IPS DF 6.9 (cell line): ENCODE data around the gene PLEKHO2.

ENCODE experiments used
- DNase-seq: peaks from one replicate; pipeline ENCODE4 v3.0.0-alpha.2; 2013; ENCODE audit warnings: low read depth, low spot score
- H3K27ac ChIP-seq: one replicate; pipeline ENCODE4 v1.5.1; 2013; ENCODE audit warnings: low read length, control low read depth
- H3K27me3 ChIP-seq: 2 replicates; pipeline ENCODE4 v1.6.1; 2013; ENCODE audit warnings: mild to moderate bottlenecking, low read length; ENCODE audit not compliant: control insufficient read depth, insufficient read depth
- H3K36me3 ChIP-seq: 2 replicates; pipeline ENCODE4 v1.6.1; 2013; ENCODE audit warnings: low read length; ENCODE audit not compliant: control insufficient read depth, insufficient read depth
- H3K4me1 ChIP-seq: 2 replicates; pipeline ENCODE4 v1.6.1; 2013; ENCODE audit warnings: low read length; ENCODE audit not compliant: control insufficient read depth, insufficient read depth
- H3K4me3 ChIP-seq: 2 replicates; pipeline ENCODE4 v1.5.1; 2013; ENCODE audit warnings: mild to moderate bottlenecking, low read length
- H3K9me3 ChIP-seq: 2 replicates; pipeline ENCODE4 v1.6.1; 2013; ENCODE audit warnings: low read length, inconsistent platforms; ENCODE audit not compliant: control insufficient read depth, insufficient read depth
- WGBS: extraction: QIAGEN DNeasy Blood & Tissue Kit; methylation state at CpG from one replicate; pipeline ENCODE4 v1.1.7; 2013; ENCODE audit warnings: mixed read lengths, missing lambda C conversion rate; ENCODE audit not compliant: insufficient read length, insufficient coverage; 5-methylcytosine and 5-hydroxymethylcytosine counted together

The PLEKHO2 gene

GRCh38 chr15:64892847-64893403, 51.2 kb downstream of the PLEKHO2 start:
- no peaks in the 10 kb centered on the region for H3K36me3 ChIP-seq
- no peak overlapping the region for H3K4me3 ChIP-seq
- 0 out of 2 replicates have a peak, but pooled peaks cover 1% of the 10 kb centered on the region for H3K4me1 ChIP-seq
- DNase-seq, result no peak
- no peaks in the 10 kb centered on the region for H3K9me3 ChIP-seq
- WGBS, result no CpG with 5 or more reads among the region's 8 CpGs
- H3K27ac ChIP-seq, result no peak overlapping the region
- no peaks in the 10 kb centered on the region for H3K27me3 ChIP-seq

DNA sequence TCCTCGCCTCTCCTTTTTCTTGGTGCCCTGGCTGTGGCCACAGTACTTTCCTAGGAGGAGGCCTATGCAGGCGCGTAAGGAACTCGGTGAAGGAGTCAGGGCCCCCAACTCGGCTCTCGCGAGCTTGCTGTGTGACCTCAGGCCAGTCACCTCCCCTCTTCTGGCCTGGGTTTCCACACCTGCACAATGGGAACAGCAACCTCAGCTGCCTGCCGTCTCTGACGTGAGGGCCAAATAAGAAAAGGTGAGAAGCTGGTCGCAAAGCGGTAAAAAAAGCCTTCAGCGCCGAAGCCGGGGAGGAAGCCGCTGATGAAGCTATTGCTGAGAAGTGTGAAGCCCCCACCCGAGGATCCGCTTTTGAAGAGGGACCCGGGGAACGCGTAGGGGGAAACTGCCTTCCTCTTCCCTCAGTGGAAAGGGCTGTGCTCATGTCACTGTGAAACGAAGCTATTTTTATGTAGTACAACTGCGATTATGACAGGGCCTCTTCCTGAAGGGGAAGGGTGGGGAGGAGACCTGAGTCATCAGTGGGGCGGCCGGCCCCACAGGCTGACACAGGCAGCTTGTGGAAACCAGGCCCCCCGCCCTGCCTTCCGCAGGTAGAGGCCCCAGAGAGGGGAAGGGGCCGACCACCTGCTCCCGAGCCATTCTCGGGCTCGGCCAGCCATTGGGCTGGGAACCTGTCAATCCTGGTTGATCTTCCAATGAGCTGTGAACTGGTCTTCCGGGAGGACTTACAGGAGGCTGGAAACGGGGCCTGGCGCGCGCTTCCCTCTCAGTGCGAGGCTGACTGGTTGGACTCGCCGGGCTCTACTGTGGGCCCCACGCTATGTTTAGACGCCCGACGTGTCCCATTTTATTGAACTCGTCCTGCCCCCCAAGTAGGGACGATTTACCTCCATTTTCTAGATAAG, 52.0 kb downstream of the PLEKHO2 start:
- Histone ChIP-seq H3K27me3 (no peaks in the 10 kb centered on the region), H3K4me3 (peak overlapping the region; percentile 17; the same call in 1 of the 2 replicates), H3K4me1 (0 out of 2 replicates have a peak, but pooled peaks cover 1% of the 10 kb centered on the region), H3K36me3 (no peaks in the 10 kb centered on the region), H3K27ac (no peak overlapping the region), H3K9me3 (no peaks in the 10 kb centered on the region)
- peak; percentile 98 for DNase-seq
- no CpG with 5 or more reads among the region's 44 CpGs for WGBS

DNA sequence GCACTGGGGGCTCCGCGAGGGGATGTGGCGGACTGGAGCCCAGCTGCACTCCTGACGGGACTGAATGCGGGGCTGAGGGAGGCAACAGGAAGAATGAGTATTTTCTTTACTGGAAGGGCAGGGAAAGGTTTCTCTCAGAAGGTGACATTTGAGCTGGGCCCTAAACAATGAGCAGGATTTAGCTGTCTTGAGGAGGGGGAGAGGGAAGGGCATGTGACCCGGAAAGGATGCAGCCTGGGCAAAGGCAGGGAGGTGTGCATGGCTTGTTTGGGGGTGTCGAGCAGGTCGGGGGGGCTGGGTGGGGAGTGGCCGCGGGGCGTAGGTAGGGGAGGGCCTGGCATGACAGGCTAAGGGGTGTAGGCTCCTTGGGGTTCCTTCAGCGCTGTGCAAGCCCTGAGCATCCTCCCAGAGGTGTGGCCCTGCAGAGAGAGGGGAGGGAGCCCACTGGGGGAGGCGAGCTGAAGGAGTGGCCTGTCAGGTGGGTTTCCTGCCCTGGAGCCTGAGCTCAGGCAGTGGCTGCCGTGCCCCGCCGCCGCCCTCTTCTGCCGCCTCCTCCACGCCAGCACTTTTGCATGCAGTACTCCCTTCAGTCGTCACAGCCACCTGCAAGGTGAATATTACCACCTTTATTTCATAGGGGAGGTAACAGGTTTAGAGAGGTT, 52.8 kb downstream of the PLEKHO2 start:
- Histone ChIP-seq H3K27ac (no peak overlapping the region), H3K4me3 (peak overlapping the region; percentile 17; the same call in 1 of the 2 replicates), H3K9me3 (no peaks in the 10 kb centered on the region), H3K36me3 (no peaks in the 10 kb centered on the region), H3K27me3 (no peaks in the 10 kb centered on the region), H3K4me1 (0 out of 2 replicates have a peak, but pooled peaks cover 1% of the 10 kb centered on the region)
- no CpG with 5 or more reads among the region's 20 CpGs for WGBS
- no peak for DNase-seq

DNA sequence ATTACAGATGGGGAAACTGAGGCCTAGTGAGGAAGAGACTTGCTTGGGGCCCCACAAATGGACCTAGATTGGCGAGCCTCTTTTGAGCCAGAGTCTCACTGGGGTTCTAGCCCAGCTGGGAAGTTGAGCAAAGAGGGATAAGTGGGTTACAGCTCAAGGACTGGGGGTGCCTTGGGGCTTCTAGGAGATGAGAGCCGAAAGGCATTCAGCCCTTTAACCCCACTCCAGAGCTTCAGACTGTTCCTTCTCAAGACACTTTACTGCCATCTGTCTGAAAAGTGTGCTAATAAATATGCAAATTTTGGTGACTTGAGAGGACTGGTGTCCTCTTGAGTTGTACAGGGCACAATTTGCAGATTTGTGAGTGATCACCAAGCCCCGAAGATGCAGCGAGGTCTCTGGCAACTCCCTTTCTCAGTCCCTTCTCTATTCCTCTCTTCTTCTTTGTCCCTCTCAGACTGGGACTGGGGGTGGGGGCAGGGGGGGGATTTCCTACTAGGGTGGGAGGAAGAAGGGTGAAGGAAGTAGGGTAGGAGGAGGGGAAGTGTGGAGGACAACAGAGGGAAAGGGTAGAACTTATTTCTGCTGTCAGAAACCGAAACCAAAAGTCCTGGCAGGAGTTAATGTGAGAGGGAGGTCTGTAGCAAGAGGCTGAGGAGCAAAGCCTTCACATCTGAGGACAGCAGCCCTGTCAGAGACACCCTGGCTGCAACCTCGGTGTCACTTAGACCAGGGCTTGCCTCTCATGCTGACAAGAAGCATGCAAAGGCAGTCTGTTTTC, 53.8 kb downstream of the PLEKHO2 start:
- DNase-seq, result no peak
- Histone ChIP-seq H3K36me3 (no peaks in the 10 kb centered on the region), H3K4me1 (0 out of 2 replicates have a peak, but pooled peaks cover 1% of the 10 kb centered on the region), H3K9me3 (no peaks in the 10 kb centered on the region), H3K4me3 (no peak overlapping the region), H3K27ac (no peak overlapping the region), H3K27me3 (no peaks in the 10 kb centered on the region)
- WGBS, result no CpG with 5 or more reads among the region's 6 CpGs

DNA sequence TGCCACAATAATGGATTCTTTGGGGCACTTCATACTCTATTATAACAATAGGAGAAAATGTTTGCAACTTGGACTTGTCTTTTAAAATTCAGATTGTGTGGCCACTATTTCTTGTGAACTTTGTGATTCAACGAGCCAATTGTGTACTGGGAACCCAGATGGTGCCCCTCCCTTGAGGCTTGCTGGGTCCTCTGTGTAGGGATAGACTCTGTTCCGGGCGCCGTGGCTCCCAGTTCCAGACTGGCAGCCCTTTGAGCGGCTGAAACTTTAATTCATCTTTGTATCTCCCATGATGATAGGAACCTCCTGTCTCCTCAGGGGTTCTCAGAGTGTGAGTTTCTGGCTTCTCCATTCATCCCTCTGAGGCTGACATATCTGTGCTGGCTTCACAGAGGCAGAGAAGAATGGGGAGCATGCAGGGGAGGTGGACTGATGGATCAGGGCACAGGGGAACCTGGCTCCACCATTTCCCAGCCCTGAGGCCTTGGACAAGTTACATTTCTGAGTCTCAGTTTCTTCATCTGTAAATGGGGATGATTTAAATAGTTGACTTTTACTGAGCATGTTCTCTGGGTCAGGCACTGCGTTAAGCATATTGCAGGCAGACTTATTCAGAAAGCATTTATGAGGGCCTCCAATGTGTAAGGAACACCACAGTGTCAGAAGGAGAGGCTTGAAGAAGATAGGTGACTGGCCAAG, 54.8 kb downstream of the PLEKHO2 start:
- WGBS, result no CpG with 5 or more reads among the region's 6 CpGs
- no peak overlapping the region for H3K4me3 ChIP-seq
- 0 out of 2 replicates have a peak, but pooled peaks cover 1% of the 10 kb centered on the region for H3K4me1 ChIP-seq
- DNase-seq, result no peak
- no peaks in the 10 kb centered on the region for H3K9me3 ChIP-seq
- no peak overlapping the region for H3K27ac ChIP-seq
- H3K36me3 ChIP-seq, result no peaks in the 10 kb centered on the region
- no peaks in the 10 kb centered on the region for H3K27me3 ChIP-seq

GRCh38 chr15:64897345-64897985, 55.8 kb downstream of the PLEKHO2 start:
- no peak for DNase-seq
- Histone ChIP-seq H3K4me3 (no peak overlapping the region), H3K36me3 (no peaks in the 10 kb centered on the region), H3K9me3 (no peaks in the 10 kb centered on the region), H3K27me3 (no peaks in the 10 kb centered on the region), H3K4me1 (0 out of 2 replicates have a peak, but pooled peaks cover 1% of the 10 kb centered on the region), H3K27ac (no peak overlapping the region)
- no CpG with 5 or more reads among the region's 6 CpGs for WGBS

GRCh38 chr15:64898406-64898805, 56.7 kb downstream of the PLEKHO2 start:
- no peak overlapping the region for H3K4me3 ChIP-seq
- no CpG with 5 or more reads among the region's 4 CpGs for WGBS
- no peaks in the 10 kb centered on the region for H3K27me3 ChIP-seq
- H3K9me3 ChIP-seq, result no peaks in the 10 kb centered on the region
- DNase-seq, result no peak
- H3K36me3 ChIP-seq, result no peaks in the 10 kb centered on the region
- H3K27ac ChIP-seq, result no peak overlapping the region
- H3K4me1 ChIP-seq, result no peaks in the 10 kb centered on the region

GRCh38 chr15:64901141-64901540, 59.4 kb downstream of the PLEKHO2 start:
- no peaks in the 10 kb centered on the region for H3K36me3 ChIP-seq
- H3K27ac ChIP-seq, result no peak overlapping the region
- H3K4me1 ChIP-seq, result no peaks in the 10 kb centered on the region
- H3K27me3 ChIP-seq, result no peaks in the 10 kb centered on the region
- H3K9me3 ChIP-seq, result no peaks in the 10 kb centered on the region
- no peak for DNase-seq
- no CpG with 5 or more reads among the region's 5 CpGs for WGBS
- H3K4me3 ChIP-seq, result no peak overlapping the region

DNA sequence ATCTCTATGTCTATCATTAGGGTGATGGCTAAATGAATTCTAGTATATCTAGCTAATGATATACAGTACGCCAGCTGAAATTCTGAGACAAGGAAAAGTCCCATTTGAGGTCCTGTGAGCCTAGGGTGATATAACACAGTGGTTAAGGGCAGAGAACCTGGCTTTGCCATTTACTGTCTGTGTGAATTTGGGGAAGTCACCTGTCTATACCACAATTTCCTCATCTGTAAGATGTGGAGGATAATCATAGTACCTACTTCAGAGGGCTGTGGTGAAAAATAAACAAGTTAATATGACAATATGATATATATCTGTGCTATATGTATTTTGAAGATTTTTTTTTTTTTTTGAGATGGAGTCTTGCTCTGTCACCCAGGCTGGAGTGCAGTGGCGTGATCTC, 60.2 kb downstream of the PLEKHO2 start:
- DNase-seq, result no peak
- Histone ChIP-seq H3K27me3 (no peaks in the 10 kb centered on the region), H3K27ac (no peak overlapping the region), H3K36me3 (no peaks in the 10 kb centered on the region), H3K4me1 (no peaks in the 10 kb centered on the region), H3K9me3 (no peaks in the 10 kb centered on the region), H3K4me3 (no peak overlapping the region)
- no CpG with 5 or more reads among the region's 2 CpGs for WGBS
